Endodermal cell (in vitro differentiated cells): ENCODE results near the gene TCP11. TPM values are rescaled to one million over a fixed set of nuclear protein-coding genes. Genes with fewer than 3 reads are reported as not detected.

Experiments
- DNase-seq: peaks from one replicate; pipeline ENCODE4 v3.0.0-alpha.2; 2017
- H3K27ac ChIP-seq: 2 replicates; pipeline ENCODE4 v1.5.1; 2013; ENCODE audit warnings: mild to moderate bottlenecking, low read depth, low read length, moderate library complexity
- H3K27me3 ChIP-seq: 2 replicates; pipeline ENCODE4 v1.6.1; 2013; ENCODE audit warnings: mild to moderate bottlenecking, low read length, moderate library complexity; ENCODE audit not compliant: insufficient read depth, control insufficient read depth, poor library complexity, severe bottlenecking
- H3K36me3 ChIP-seq: 2 replicates; pipeline ENCODE4 v1.7.0; 2013; ENCODE audit warnings: mild to moderate bottlenecking, low read length, moderate library complexity; ENCODE audit not compliant: control insufficient read depth, insufficient read depth
- H3K4me1 ChIP-seq: one replicate; pipeline ENCODE4 v1.7.0; 2013; ENCODE audit warnings: low read length; ENCODE audit not compliant: control insufficient read depth, insufficient read depth
- H3K4me3 ChIP-seq: 2 replicates; pipeline ENCODE4 v1.5.1; 2013; ENCODE audit warnings: mild to moderate bottlenecking, low read length, moderate library complexity
- H3K9ac ChIP-seq: 2 replicates; pipeline ENCODE4 v1.6.1; 2013; ENCODE audit warnings: mild to moderate bottlenecking, low read length, moderate library complexity; ENCODE audit not compliant: poor library complexity, severe bottlenecking; ENCODE audit errors: extremely low read depth
- H3K9me3 ChIP-seq: 2 replicates; pipeline ENCODE4 v1.6.1; 2013; ENCODE audit warnings: mild to moderate bottlenecking, low read length, moderate library complexity; ENCODE audit not compliant: control insufficient read depth
- H3K27ac Mint-ChIP-seq: 2 replicates; pipeline ENCODE4 v1.8.0; 2020; ENCODE audit warnings: mixed read lengths
- H3K27me3 Mint-ChIP-seq: 2 replicates; pipeline ENCODE4 v1.8.0; 2021; ENCODE audit warnings: mild to moderate bottlenecking, mixed read lengths; ENCODE audit not compliant: insufficient read depth
- H3K36me3 Mint-ChIP-seq: 2 replicates; pipeline ENCODE4 v1.8.0; 2020; ENCODE audit warnings: low read depth, mixed read lengths
- H3K4me1 Mint-ChIP-seq: 2 replicates; pipeline ENCODE4 v1.8.0; 2020; ENCODE audit warnings: mixed read lengths
- H3K4me3 Mint-ChIP-seq: 2 replicates; pipeline ENCODE4 v1.8.0; 2020; ENCODE audit warnings: mild to moderate bottlenecking, moderate library complexity, mixed read lengths
- H3K9me3 Mint-ChIP-seq: 2 replicates; pipeline ENCODE4 v1.8.0; 2020; ENCODE audit warnings: mild to moderate bottlenecking, mixed read lengths
- WGBS, 2 experiments: methylation state at CpG; one replicate each; pipeline versions ENCODE4 v1.1.5 to v1.1.7; 2013; ENCODE audit warnings: missing lambda C conversion rate in 2 of 2, mixed read lengths in 1 of 2; ENCODE audit not compliant: insufficient coverage in 1 of 2, insufficient read length in 1 of 2; 5-methylcytosine and 5-hydroxymethylcytosine counted together
- total RNA-seq, 2 donors: library from RNA; stranded (reverse); fragmentation: NEBNext Ultra II Directional in 1 of 2; extraction: Animal tissue kit (Norgen Biotek cat#: 25700) in 1 of 2; gene quantifications; 2 replicates in 1 of 2; 3 replicates in 1 of 2; pipeline ENCODE4 v1.2.1, GENCODE V29; 2021
- TF ChIP-seq, protein P1 (sequence below): fragments of 200-600 bp; sonication (generic); conservative IDR thresholded peaks from 2 replicates; pipeline ENCODE4 v1.5.0; 2021; ENCODE audit warnings: antibody characterized with exemption, mild to moderate bottlenecking

TCP11 gene
- total RNA-seq, 2 donors from 2014 or later: not detected

GRCh38 chr6:35094183-35094582 is 47.0 kb downstream of the TCP11 start:
- Histone ChIP-seq H3K9ac (no peak overlapping the region), H3K4me1 (no peaks in the 10 kb centered on the region), H3K27ac (no peak overlapping the region), H3K36me3 (peaks cover 11% of the 10 kb centered on the region), H3K27me3 (no peaks in the 10 kb centered on the region), H3K9me3 (no peaks in the 10 kb centered on the region), H3K4me3 (no peak overlapping the region)
- H3K27ac Mint-ChIP-seq: peak overlapping the region; percentile 16
- no peak overlapping the region for H3K4me3 Mint-ChIP-seq
- TF ChIP-seq, protein P1, sequence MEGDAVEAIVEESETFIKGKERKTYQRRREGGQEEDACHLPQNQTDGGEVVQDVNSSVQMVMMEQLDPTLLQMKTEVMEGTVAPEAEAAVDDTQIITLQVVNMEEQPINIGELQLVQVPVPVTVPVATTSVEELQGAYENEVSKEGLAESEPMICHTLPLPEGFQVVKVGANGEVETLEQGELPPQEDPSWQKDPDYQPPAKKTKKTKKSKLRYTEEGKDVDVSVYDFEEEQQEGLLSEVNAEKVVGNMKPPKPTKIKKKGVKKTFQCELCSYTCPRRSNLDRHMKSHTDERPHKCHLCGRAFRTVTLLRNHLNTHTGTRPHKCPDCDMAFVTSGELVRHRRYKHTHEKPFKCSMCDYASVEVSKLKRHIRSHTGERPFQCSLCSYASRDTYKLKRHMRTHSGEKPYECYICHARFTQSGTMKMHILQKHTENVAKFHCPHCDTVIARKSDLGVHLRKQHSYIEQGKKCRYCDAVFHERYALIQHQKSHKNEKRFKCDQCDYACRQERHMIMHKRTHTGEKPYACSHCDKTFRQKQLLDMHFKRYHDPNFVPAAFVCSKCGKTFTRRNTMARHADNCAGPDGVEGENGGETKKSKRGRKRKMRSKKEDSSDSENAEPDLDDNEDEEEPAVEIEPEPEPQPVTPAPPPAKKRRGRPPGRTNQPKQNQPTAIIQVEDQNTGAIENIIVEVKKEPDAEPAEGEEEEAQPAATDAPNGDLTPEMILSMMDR: no peak
- no peaks in the 10 kb centered on the region for H3K9me3 Mint-ChIP-seq
- no peak for DNase-seq
- 93 to 100% methylated on average over 1 to 4 of the region's 4 CpGs for WGBS, 2 experiments
- H3K4me1 Mint-ChIP-seq: peaks cover 28% of the 10 kb centered on the region
- no peaks in the 10 kb centered on the region for H3K27me3 Mint-ChIP-seq
- H3K36me3 Mint-ChIP-seq: peaks cover 7% of the 10 kb centered on the region

- peak; percentile 43 for DNase-seq
- H3K9me3 ChIP-seq: no peaks in the 10 kb centered on the region
- Mint-ChIP-seq H3K27me3 (no peaks in the 10 kb centered on the region), H3K4me3 (no peak overlapping the region), H3K27ac (peak overlapping the region; percentile 16), H3K36me3 (peaks cover 9% of the 10 kb centered on the region), H3K9me3 (no peaks in the 10 kb centered on the region), H3K4me1 (peaks cover 28% of the 10 kb centered on the region)
- H3K27me3 ChIP-seq: no peaks in the 10 kb centered on the region
- H3K27ac ChIP-seq: no peak overlapping the region
- no peaks in the 10 kb centered on the region for H3K4me1 ChIP-seq
- no peak overlapping the region for H3K4me3 ChIP-seq
- no peak overlapping the region for H3K9ac ChIP-seq
- 90 to 92% methylated on average over 4 to 6 of the region's 6 CpGs for WGBS, 2 experiments
- peaks cover 15% of the 10 kb centered on the region for H3K36me3 ChIP-seq
- TF ChIP-seq, protein P1: no peak
Measured at GRCh38 chr6:35093783-35094182, 47.4 kb downstream of the TCP11 start.

DNA sequence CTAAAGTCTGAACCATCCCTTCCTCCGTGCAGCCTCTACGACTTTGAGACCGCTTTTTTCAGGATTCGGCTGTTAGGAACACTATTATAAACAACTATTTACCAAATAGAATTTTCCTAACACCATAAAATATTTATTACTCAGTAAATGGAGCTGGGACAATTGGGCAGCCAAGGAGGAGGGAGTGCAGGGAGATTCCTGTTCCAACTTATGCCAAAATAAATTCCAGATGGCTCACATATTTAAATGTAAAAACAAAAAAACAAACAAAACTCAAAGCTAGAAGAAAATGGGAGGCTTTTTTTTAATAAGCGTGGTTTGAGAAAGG is 48.1 kb downstream of the TCP11 start:
- no peak overlapping the region for H3K9ac ChIP-seq
- H3K27me3 ChIP-seq: no peaks in the 10 kb centered on the region
- DNase-seq: no peak
- no peak overlapping the region for H3K4me3 Mint-ChIP-seq
- peaks cover 15% of the 10 kb centered on the region for H3K36me3 Mint-ChIP-seq
- peak overlapping the region; percentile 11 for H3K27ac Mint-ChIP-seq
- 97 to 98% methylated on average over 4 of the region's 5 CpGs for WGBS, 2 experiments
- H3K27me3 Mint-ChIP-seq: no peaks in the 10 kb centered on the region
- H3K9me3 Mint-ChIP-seq: no peaks in the 10 kb centered on the region
- H3K4me1 ChIP-seq: no peaks in the 10 kb centered on the region
- peaks cover 28% of the 10 kb centered on the region for H3K4me1 Mint-ChIP-seq
- no peak overlapping the region for H3K4me3 ChIP-seq
- peaks cover 22% of the 10 kb centered on the region for H3K36me3 ChIP-seq
- TF ChIP-seq, protein P1: no peak
- no peaks in the 10 kb centered on the region for H3K9me3 ChIP-seq
- no peak overlapping the region for H3K27ac ChIP-seq
